HG03439 (cell line): ENCODE data around the gene ATP7B.
"Not testable (repeated sequence)": the region's sequence is repeated elsewhere in the genome, so short reads cannot be mapped to it uniquely, and the experiment has no call there.

Source experiments
- ATAC-seq: cut with Tn5 transposase; IDR thresholded peaks from one replicate; pipeline ENCODE4 v1.9.1; 2021; ENCODE audit warnings: mild to moderate bottlenecking, moderate library complexity; ENCODE audit not compliant: unreplicated experiment

The ATP7B gene

GRCh38 chr13:51924756-51925544 is 86.3 kb downstream of the ATP7B start:
- no peak for ATAC-seq

GRCh38 chr13:51923983-51924539 is 87.2 kb downstream of the ATP7B start:
- ATAC-seq, result no peak

GRCh38 chr13:51922771-51923480 is 88.3 kb downstream of the ATP7B start:
- no peak for ATAC-seq

- ATAC-seq, result no peak
Observed at GRCh38 chr13:51921790-51922740, 89.2 kb downstream of the ATP7B start.

GRCh38 chr13:51920786-51921185 is 90.5 kb downstream of the ATP7B start:
- ATAC-seq, result no peak

GRCh38 chr13:51920267-51920666 is 91.0 kb downstream of the ATP7B start:
- ATAC-seq, result no peak

GRCh38 chr13:51919531-51919930 is 91.7 kb downstream of the ATP7B start:
- ATAC-seq, result no peak

- ATAC-seq, result no peak
Observed at GRCh38 chr13:51916962-51917361, 94.3 kb downstream of the ATP7B start.

- no peak for ATAC-seq
Observed at GRCh38 chr13:51916051-51916818, 95.0 kb downstream of the ATP7B start.

- no peak for ATAC-seq
Observed at GRCh38 chr13:51914137-51914493, 97.1 kb downstream of the ATP7B start.

GRCh38 chr13:51913421-51914136 is 97.7 kb downstream of the ATP7B start:
- ATAC-seq, result no peak

GRCh38 chr13:51912511-51913225 is 98.6 kb downstream of the ATP7B start:
- no peak for ATAC-seq

GRCh38 chr13:51912091-51912490 is 99.2 kb downstream of the ATP7B start:
- no peak for ATAC-seq

- ATAC-seq, result no peak
Observed at GRCh38 chr13:51910508-51910907, 100.7 kb downstream of the ATP7B start.

GRCh38 chr13:51909265-51909664 is 102.0 kb downstream of the ATP7B start:
- ATAC-seq, result not testable (repeated sequence)

- no peak for ATAC-seq
Observed at GRCh38 chr13:51907040-51907732, 104.1 kb downstream of the ATP7B start.

- no peak for ATAC-seq
Observed at GRCh38 chr13:51906581-51906980, 104.7 kb downstream of the ATP7B start.

GRCh38 chr13:51905787-51906186 is 105.5 kb downstream of the ATP7B start:
- ATAC-seq, result no peak
